Endometrium (tissue), 2 donors: ENCODE data around the gene OR4C16.

ENCODE experiments used
- FAIRE-seq: peaks from 2 replicates; lab custom pipeline; 2012; peaks lifted over from hg19 to GRCh38; lab: Jason Lieb, UNC
- donor health status: control.
- donor health status: control.

Gene OR4C16

GRCh38 chr11:55571828-55572227 is at the start of gene OR4C16:
OR4C16 (plus strand) TSS chr11:55572128; CDS start chr11:55572128, 0 bp downstream.
- no peak for FAIRE-seq

DNA sequence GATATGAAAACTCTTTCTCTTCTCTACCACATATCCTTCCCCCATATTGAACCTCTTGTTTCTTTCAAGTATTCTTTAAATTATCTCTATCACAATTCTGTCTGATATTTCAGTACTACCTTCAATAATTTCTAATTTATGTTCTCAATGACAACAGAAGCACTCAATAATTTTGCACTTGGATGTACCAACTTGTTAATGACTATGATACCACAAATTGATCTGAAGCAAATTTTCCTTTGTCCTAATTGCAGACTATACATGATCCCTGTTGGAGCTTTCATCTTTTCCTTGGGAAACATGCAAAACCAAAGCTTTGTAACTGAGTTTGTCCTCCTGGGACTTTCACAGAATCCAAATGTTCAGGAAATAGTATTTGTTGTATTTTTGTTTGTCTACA is 17.8 kb upstream of the OR4C16 start, which contains the start of gene OR4C15:
OR4C15 (plus strand) TSS at position 301 of the 400 bp plus-strand sequence; CDS start at position 301, 0 bp downstream.
- FAIRE-seq, result no peak

DNA sequence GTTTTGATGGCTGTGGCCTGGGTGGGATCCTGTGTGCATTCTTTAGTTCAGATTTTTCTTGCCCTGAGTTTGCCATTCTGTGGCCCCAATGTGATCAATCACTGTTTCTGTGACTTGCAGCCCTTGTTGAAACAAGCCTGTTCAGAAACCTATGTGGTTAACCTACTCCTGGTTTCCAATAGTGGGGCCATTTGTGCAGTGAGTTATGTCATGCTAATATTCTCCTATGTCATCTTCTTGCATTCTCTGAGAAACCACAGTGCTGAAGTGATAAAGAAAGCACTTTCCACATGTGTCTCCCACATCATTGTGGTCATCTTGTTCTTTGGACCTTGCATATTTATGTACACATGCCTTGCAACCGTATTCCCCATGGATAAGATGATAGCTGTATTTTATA is 620 bp downstream of the OR4C16 start:
- FAIRE-seq, result no peak

GRCh38 chr11:55607545-55607944 is 35.6 kb downstream of the OR4C16 start, which contains the start of gene OR4C11:
OR4C11 (minus strand) TSS chr11:55607645; CDS start chr11:55604373, 3,272 bp downstream.
- FAIRE-seq, result no peak
